Measurements from ENCODE around the gene PLA2G4C.

The PLA2G4C gene

GRCh38 chr19:48051335-48052033 lies 59.1 kb downstream of the PLA2G4C start:
- no peak for DNase-seq

DNA sequence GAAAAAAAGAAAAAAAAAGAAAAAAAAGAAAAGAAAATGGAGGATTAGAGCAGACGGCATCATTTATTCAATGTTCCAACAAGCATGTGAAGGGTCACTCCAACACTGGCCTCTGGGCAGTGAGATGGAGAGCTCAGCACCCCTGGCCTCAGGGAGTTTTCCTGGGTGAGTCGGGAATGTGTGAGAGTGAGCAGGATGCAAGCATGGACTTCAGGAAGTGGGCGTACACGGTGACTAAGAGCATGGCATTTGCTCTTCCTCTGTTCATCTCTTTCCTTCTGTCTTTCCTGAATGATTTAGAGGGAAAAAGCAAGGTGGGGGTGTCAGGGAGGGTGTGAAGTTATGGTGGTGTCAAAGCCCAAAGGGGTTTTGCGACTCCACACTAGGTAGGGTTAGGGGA lies 66.1 kb downstream of the PLA2G4C start:
- DNase-seq = no peak

- DNase-seq = no peak
Observed at GRCh38 chr19:48043675-48044258, 66.8 kb downstream of the PLA2G4C start, which contains the start of gene CABP5. CABP5 (minus strand) TSS chr19:48044079; CDS start chr19:48043922, 157 bp downstream.

GRCh38 chr19:48041877-48042580 lies 68.6 kb downstream of the PLA2G4C start:
- no peak for DNase-seq

GRCh38 chr19:48036765-48037164 lies 73.9 kb downstream of the PLA2G4C start:
- no peak for DNase-seq

DNA sequence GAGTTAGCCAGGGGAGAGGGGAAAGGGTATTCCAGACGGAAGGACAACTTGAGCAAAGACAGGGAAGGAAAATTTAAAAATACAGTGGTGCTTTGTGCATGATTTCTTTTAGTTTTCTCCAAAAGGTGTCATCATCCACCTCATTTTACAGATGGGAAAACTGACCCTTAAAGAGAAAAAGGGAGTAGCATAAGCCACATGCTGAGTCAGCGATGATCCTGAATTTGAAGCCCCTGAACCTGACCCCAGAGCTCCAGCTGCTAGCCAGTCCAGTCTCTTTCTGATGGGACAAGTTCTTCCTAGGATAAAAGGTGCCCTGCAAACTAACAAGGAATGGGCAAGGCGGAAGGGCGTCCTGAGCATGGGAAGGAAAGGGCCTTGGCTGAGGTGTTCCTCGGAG lies 77.0 kb downstream of the PLA2G4C start:
- DNase-seq = no peak

GRCh38 chr19:48030073-48030472 lies 80.5 kb downstream of the PLA2G4C start:
- DNase-seq = no peak

DNA sequence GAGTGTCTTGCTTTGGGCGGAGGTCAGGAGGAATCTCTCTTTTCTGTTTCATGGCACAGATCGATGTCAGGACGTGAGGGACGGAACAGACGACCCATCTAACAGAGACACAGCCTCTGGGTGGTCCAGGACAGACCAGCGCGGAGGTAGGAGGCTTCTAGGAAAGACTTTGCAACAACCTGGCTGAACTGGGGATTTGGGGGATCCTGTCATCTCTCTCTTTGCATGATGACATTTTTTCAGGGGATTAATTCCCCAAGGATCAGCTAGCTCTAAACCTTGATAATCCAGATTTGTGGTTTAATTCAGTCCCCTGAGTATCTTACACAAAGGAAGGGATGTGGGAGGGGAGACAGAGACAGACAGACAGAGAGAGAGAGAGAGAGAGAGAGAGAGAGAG lies 81.2 kb downstream of the PLA2G4C start:
- no peak for DNase-seq

- DNase-seq = no peak
Observed at GRCh38 chr19:48025480-48025879, 85.1 kb downstream of the PLA2G4C start.

DNA sequence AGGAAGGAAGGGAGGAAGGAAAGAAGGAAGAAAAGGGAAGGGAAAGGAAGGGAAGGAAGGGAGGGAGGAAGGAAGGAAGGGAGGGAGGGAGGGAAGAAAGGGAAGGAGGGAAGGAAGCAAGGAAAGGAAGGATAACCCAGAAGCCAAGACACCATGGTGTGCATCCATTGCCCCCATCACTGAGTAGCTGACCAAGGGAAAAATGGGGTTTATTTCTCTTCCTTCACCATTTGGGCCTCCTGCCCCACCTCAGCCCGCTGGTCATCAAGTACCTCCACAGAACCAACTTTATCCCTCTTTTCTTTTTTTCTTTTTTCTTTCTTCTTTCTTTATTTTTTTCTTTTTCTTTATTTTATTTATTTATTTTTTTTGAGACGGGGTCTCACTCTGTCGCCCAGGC lies 87.1 kb downstream of the PLA2G4C start:
- DNase-seq = no peak

GRCh38 chr19:48023011-48023410 lies 87.6 kb downstream of the PLA2G4C start:
- DNase-seq = no peak

DNA sequence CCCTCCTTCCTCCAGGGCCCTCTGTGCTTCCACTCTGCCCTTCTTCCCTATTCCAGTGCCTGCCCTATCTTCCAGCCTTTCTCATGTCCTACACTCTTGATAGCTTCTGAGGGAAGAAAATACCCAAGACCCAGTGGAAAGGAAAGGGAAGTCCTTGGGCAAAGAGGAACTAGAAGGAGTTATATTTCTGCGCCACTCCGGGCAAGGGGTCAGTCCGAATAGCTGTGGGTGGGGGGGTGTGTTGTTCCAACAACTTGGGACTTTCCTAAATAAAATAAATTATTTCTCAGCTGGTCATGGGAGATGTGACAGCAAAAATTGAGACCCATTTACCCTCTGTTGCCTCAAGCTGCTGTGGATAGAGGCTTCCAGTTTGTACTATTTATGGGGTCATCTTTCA lies 89.9 kb downstream of the PLA2G4C start:
- DNase-seq = no peak

GRCh38 chr19:48010932-48011758 lies 99.5 kb downstream of the PLA2G4C start:
- DNase-seq = no peak

GRCh38 chr19:48006762-48007161 lies 103.9 kb downstream of the PLA2G4C start:
- no peak for DNase-seq

- no peak for DNase-seq
Observed at GRCh38 chr19:48004236-48004635, 106.4 kb downstream of the PLA2G4C start.

GRCh38 chr19:48000846-48001245 lies 109.8 kb downstream of the PLA2G4C start:
- DNase-seq = no peak

DNA sequence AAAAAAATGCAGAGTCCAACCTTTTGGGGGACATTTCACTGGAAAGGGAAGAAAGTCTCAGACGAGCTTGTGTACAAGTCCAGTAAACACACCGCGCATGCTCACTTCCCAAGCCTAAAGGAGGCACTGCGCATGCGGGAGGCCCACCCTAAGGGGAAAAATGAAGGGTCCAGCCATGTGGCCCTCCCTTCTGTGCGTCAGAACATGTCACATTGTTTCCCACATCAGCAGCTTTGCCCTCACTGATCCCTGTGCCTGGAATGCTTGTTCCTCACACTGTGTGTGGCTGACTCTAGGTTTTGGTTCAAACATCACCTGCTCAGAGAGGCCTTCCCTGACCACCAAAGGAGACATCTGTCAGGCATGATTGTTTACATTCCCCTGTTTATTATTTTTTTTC lies 111.8 kb downstream of the PLA2G4C start:
- no peak for DNase-seq

Data from COR-L47 (cell line).